Measurements from ENCODE around the gene DTYMK.

DNA sequence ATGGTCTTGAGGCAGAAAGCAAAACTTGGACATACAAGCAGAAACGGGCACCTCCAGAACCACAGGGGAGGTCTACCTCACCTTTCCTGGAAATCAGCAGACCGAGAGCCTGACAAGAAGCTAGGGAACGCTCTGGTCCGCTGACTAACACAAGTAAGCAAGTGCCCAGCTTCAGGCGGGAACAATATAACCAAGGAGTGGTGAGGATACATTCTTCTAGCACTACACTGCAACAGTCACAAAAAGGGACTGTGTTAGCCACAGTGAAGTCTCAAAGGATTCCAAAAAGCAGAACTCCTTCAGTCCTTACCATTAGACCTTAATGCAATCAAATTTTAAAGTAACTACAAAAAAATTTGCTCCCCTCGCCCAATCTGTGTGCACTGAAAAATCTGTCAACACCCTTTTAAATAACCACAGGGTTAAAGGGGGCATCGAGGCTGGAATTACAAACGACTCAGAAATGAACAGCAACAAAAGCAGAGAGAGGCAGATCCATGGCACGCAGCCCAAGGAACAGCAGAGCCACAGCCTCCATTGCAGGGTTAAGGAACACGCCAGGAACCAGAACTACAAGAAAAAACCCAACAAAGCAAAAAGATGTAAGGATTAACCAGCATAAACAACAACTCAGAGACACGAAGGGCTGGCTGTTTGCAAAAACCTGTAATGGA, 56.7 kb downstream of the DTYMK start:
- TF ChIP-seq ZNF274 (IDR thresholded peaks at IDR 0.05; ENCODE audit: low read depth, low read length) (no peak), YY1 (IDR thresholded peaks at IDR 0.05; ENCODE audit: insufficient read depth, insufficient read length) (no peak), SUZ12 (IDR thresholded peaks at IDR 0.05; ENCODE audit: extremely low read depth, insufficient read depth, insufficient read length) (no peak)

All from NT2/D1 (cell line).